HepG2 (cell line): ENCODE data around the gene LSMEM2. TPM values are rescaled to one million over a fixed set of nuclear protein-coding genes. Genes with fewer than 3 reads are reported as not detected.

Experiments used
- ATAC-seq: fragments of 200-7000 bp; cut with Tn5 transposase; 3 replicates; pipeline ENCODE4 v1.9.1; 2020; ENCODE audit warnings: mild to moderate bottlenecking, moderate library complexity
- BruUV-seq: library from RNA; stranded (reverse); fragments of 400-500 nt; replicated peaks from 2 replicates; lab custom pipeline; 2021; lab: Mats Ljungman, UMichigan
- CTCF ChIA-PET: fragments of 300-600 bp; formaldehyde crosslinking; extraction: SDS; loops from one replicate; lab custom pipeline; 2021; ENCODE audit warnings: low total read pairs, inconsistent platforms, low intra/inter-chr PET ratio; lab: Yijun Ruan, JAX
- POLR2A ChIA-PET: fragments of 350-600 bp; sonication (Branson Sonifier 250); formaldehyde crosslinking; loops from one replicate; lab custom pipeline; 2020; ENCODE audit warnings: antibody characterized with exemption, inconsistent platforms; lab: Yijun Ruan, JAX
- DNase-seq: peaks from one replicate; pipeline ENCODE4 v3.0.0-alpha.2; 2015; ENCODE audit warnings: low spot score
- FAIRE-seq: peaks from 3 replicates; lab custom pipeline; 2011; peaks lifted over from hg19 to GRCh38; lab: Jason Lieb, UNC
- H2AFZ ChIP-seq: one replicate; pipeline ENCODE4 v1.6.1; 2011; ENCODE audit warnings: low read length, inconsistent platforms
- H3K27ac ChIP-seq: fragments of 300-600 bp; 3 replicates; pipeline ENCODE4 v1.8.0; 2011; ENCODE audit warnings: mixed run types, mild to moderate bottlenecking, mixed read lengths, low read length, inconsistent platforms; ENCODE audit not compliant: insufficient read depth; ENCODE audit errors: extremely low read length
- H3K27me3 ChIP-seq, 2 experiments: fragments of 200-600 bp in 1 of 2; 2 replicates in 1 of 2; 3 replicates in 1 of 2; pipeline versions ENCODE4 v1.6.0 to v1.8.0; 2011; ENCODE audit warnings: low read length in 2 of 2, mild to moderate bottlenecking in 2 of 2, moderate library complexity in 2 of 2, inconsistent platforms in 1 of 2; ENCODE audit not compliant: insufficient read depth in 2 of 2, control insufficient read depth in 1 of 2
- H3K36me3 ChIP-seq, 2 experiments: fragments of 200-600 bp in 1 of 2; replicated peaks in 1 of 2; 2 replicates in 1 of 2; 3 replicates in 1 of 2; pipeline versions ENCODE4 v1.5.1 to v1.8.0; 2011; ENCODE audit warnings: low read length in 2 of 2, inconsistent platforms in 1 of 2; ENCODE audit not compliant: insufficient read depth in 2 of 2, control insufficient read depth in 1 of 2
- H3K4me1 ChIP-seq: 2 replicates; pipeline ENCODE4 v1.5.1; 2012; ENCODE audit warnings: low read length, inconsistent platforms; ENCODE audit not compliant: insufficient read depth
- H3K4me2 ChIP-seq: 2 replicates; pipeline ENCODE4 v1.6.0; 2011; ENCODE audit warnings: low read depth, low read length, inconsistent platforms
- H3K4me3 ChIP-seq, 3 experiments: fragments of 200-600 bp in 1 of 3; sonication (generic), shearing (Covaris generic) in 1 of 3; replicated peaks in 1 of 3; 2 replicates each; pipeline ENCODE4 v1.5.1; 2011 to 2016; ENCODE audit warnings: low read length in 3 of 3, inconsistent platforms in 2 of 3, low read depth in 2 of 3, mild to moderate bottlenecking in 2 of 3, control low read depth in 1 of 3, mixed read lengths in 1 of 3; ENCODE audit not compliant: insufficient read depth in 1 of 3
- H3K79me2 ChIP-seq: one replicate; pipeline ENCODE4 v1.6.1; 2011; ENCODE audit warnings: low read length, inconsistent platforms; ENCODE audit not compliant: insufficient read depth
- H3K9ac ChIP-seq: 2 replicates; pipeline ENCODE4 v1.6.0; 2011; ENCODE audit warnings: mild to moderate bottlenecking, low read depth, low read length, inconsistent platforms; ENCODE audit not compliant: insufficient read depth
- H3K9me3 ChIP-seq: 2 replicates; pipeline ENCODE4 v1.5.1; 2012; ENCODE audit warnings: mild to moderate bottlenecking, low read length
- H4K20me1 ChIP-seq: 2 replicates; pipeline ENCODE4 v1.6.0; 2011; ENCODE audit warnings: inconsistent platforms, mild to moderate bottlenecking, low read length, moderate library complexity; ENCODE audit not compliant: insufficient read depth
- AGO1 ChIP-seq: fragments of 200-400 bp; formaldehyde crosslinking; IDR thresholded peaks from 2 replicates; pipeline ENCODE4 v1.6.1; 2017; ENCODE audit warnings: mild to moderate bottlenecking, low read depth, low read length, moderate library complexity; ENCODE audit not compliant: poor library complexity, severe bottlenecking
- CBFB ChIP-seq: sonication (generic); formaldehyde crosslinking; IDR thresholded peaks from 2 replicates; pipeline ENCODE4 v1.4.0; 2020; ENCODE audit warnings: missing genetic modification reagents
- GABPA ChIP-seq, 2 experiments: IDR thresholded peaks; 2 replicates each; pipeline ENCODE4 v1.6.1; 2011 to 2016; ENCODE audit warnings: low read depth in 2 of 2, low read length in 1 of 2, missing biosample characterization in 1 of 2, missing genetic modification characterization in 1 of 2
- JDP2 ChIP-seq: sonication (generic); formaldehyde crosslinking; IDR thresholded peaks from 2 replicates; pipeline ENCODE4 v1.8.1; 2022; ENCODE audit warnings: missing genetic modification reagents, borderline replicate concordance
- RFX3 ChIP-seq: IDR thresholded peaks from 2 replicates; pipeline ENCODE4 v1.6.1; 2016; ENCODE audit warnings: missing biosample characterization, missing genetic modification reagents
- RFX5 ChIP-seq: IDR thresholded peaks from 2 replicates; pipeline ENCODE4 v1.6.1; 2011; ENCODE audit warnings: low read depth, low read length, improper control_type of control experiment
- TP53 ChIP-seq: sonication (generic); formaldehyde crosslinking; conservative IDR thresholded peaks from 2 replicates; pipeline ENCODE4 v1.4.0; 2020; ENCODE audit warnings: missing genetic modification reagents
- ZNF672 ChIP-seq: sonication (generic); formaldehyde crosslinking; IDR thresholded peaks from 2 replicates; pipeline ENCODE4 v1.8.1; 2022; ENCODE audit warnings: missing genetic modification reagents
- ZNF674 ChIP-seq: sonication (generic); formaldehyde crosslinking; IDR thresholded peaks from 2 replicates; pipeline ENCODE4 v1.5.0; 2020; ENCODE audit warnings: low read depth, mild to moderate bottlenecking, missing genetic modification reagents
- ZNF781 ChIP-seq: sonication (generic); formaldehyde crosslinking; IDR thresholded peaks from 2 replicates; pipeline ENCODE4 v1.5.1; 2020; ENCODE audit warnings: borderline replicate concordance, mild to moderate bottlenecking, missing genetic modification reagents; ENCODE audit errors: not compliant biosample characterization
- ZNF788 ChIP-seq: sonication (generic); formaldehyde crosslinking; IDR thresholded peaks from 2 replicates; pipeline ENCODE4 v1.5.0; 2020; ENCODE audit warnings: mild to moderate bottlenecking, missing genetic modification reagents, borderline replicate concordance
- WGBS: methylation state at CpG from one replicate; pipeline ENCODE4 v1.1.6; 2017; ENCODE audit warnings: low lambda C conversion rate; 5-methylcytosine and 5-hydroxymethylcytosine counted together
- in situ Hi-C: cut with HindIII; loops from 2 replicates; pipeline ENCODE4 v1.10.0; 2017; ENCODE audit warnings: low pct_unique_long_range_greater_than_20kb; ENCODE audit not compliant: extremely low pct_ligation_motif_present
- intact Hi-C: fragments of 100-400 bp; cut with micrococcal nuclease; formaldehyde crosslinking; loops from one replicate; pipeline ENCODE4 v1.10.0; 2022; ENCODE audit not compliant: unreplicated experiment
- polyA plus RNA-seq, 8 experiments: library from polyadenylated mRNA; depleted of rRNA in 3 of 8; stranded (reverse) in 7 of 8; unstranded in 1 of 8; fragments of >200 nt; fragmentation: Illumina TruSeq in 4 of 8; extraction: Trizol in 4 of 8; gene quantifications; 2 replicates each; pipeline versions ENCODE4 v1.2.1 to v1.2.3, GENCODE V29; 2011 to 2016; ENCODE audit warnings: low read depth in 4 of 8, missing spikeins in 1 of 8, mixed read lengths in 1 of 8; ENCODE audit not compliant: insufficient read depth in 1 of 8
- total RNA-seq, 5 experiments: library from RNA; depleted of rRNA; stranded (reverse); fragments of >200 nt; fragmentation: Illumina TruSeq; extraction: Trizol; gene quantifications; 2 replicates each; pipeline ENCODE4 v1.2.3, GENCODE V29; 2016; ENCODE audit warnings: low read depth in 1 of 5
- TF ChIP-seq, protein P1 (sequence below): sonication (generic); formaldehyde crosslinking; IDR thresholded peaks from 2 replicates; pipeline ENCODE4 v1.5.0; 2020; ENCODE audit warnings: mild to moderate bottlenecking, missing genetic modification reagents, borderline replicate concordance
- TF ChIP-seq, protein P2 (sequence below): sonication (generic); formaldehyde crosslinking; IDR thresholded peaks from 2 replicates; pipeline ENCODE4 v1.4.0; 2020; ENCODE audit warnings: missing genetic modification reagents
- TF ChIP-seq, protein P3 (sequence below): sonication (generic); formaldehyde crosslinking; IDR thresholded peaks from 2 replicates; pipeline ENCODE4 v1.5.0; 2020; ENCODE audit warnings: missing genetic modification reagents

LSMEM2 gene
- total and polyA plus RNA-seq, 2 of the 13 experiments (the other 11 are each of a cell fraction or from before 2014, with no cell fraction given) = 0.07 to 0.41 TPM

DNA sequence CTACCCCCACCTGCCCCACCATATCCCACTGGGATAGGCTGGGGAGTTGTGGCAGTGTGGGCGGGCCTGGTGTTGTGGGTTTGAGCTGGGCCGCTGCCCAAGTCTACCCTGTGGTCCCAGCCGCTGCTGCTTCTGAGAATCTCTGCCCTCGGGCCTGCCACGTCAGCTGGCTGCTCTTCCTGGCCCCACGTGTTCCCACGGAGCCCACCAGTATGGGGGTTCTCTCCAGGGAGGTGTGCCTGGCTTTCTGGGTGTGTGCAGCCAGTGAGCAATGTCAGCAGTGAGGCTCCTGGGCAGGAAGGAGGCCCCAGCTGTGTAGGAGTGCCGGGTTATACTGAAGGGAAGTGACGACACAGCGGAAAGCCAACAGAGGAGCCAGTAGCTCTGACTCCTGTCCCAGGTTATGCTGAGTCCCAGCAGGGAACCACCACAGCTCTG lies 32.4 kb upstream of the LSMEM2 start (continued):
- TF ChIP-seq, protein P1, sequence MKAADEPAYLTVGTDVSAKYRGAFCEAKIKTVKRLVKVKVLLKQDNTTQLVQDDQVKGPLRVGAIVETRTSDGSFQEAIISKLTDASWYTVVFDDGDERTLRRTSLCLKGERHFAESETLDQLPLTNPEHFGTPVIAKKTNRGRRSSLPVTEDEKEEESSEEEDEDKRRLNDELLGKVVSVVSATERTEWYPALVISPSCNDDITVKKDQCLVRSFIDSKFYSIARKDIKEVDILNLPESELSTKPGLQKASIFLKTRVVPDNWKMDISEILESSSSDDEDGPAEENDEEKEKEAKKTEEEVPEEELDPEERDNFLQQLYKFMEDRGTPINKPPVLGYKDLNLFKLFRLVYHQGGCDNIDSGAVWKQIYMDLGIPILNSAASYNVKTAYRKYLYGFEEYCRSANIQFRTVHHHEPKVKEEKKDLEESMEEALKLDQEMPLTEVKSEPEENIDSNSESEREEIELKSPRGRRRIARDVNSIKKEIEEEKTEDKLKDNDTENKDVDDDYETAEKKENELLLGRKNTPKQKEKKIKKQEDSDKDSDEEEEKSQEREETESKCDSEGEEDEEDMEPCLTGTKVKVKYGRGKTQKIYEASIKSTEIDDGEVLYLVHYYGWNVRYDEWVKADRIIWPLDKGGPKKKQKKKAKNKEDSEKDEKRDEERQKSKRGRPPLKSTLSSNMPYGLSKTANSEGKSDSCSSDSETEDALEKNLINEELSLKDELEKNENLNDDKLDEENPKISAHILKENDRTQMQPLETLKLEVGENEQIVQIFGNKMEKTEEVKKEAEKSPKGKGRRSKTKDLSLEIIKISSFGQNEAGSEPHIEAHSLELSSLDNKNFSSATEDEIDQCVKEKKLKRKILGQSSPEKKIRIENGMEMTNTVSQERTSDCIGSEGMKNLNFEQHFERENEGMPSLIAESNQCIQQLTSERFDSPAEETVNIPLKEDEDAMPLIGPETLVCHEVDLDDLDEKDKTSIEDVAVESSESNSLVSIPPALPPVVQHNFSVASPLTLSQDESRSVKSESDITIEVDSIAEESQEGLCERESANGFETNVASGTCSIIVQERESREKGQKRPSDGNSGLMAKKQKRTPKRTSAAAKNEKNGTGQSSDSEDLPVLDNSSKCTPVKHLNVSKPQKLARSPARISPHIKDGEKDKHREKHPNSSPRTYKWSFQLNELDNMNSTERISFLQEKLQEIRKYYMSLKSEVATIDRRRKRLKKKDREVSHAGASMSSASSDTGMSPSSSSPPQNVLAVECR (CRISPR knock-in tag) = no peak
- no peak for TF ChIP-seq GABPA (IDR thresholded peaks at IDR 0.05; ENCODE audit: low read depth, low read length)
- no peak for TF ChIP-seq GABPA (CRISPR knock-in tag; IDR thresholded peaks at IDR 0.05; ENCODE audit: low read depth)
- TF ChIP-seq, protein P2, sequence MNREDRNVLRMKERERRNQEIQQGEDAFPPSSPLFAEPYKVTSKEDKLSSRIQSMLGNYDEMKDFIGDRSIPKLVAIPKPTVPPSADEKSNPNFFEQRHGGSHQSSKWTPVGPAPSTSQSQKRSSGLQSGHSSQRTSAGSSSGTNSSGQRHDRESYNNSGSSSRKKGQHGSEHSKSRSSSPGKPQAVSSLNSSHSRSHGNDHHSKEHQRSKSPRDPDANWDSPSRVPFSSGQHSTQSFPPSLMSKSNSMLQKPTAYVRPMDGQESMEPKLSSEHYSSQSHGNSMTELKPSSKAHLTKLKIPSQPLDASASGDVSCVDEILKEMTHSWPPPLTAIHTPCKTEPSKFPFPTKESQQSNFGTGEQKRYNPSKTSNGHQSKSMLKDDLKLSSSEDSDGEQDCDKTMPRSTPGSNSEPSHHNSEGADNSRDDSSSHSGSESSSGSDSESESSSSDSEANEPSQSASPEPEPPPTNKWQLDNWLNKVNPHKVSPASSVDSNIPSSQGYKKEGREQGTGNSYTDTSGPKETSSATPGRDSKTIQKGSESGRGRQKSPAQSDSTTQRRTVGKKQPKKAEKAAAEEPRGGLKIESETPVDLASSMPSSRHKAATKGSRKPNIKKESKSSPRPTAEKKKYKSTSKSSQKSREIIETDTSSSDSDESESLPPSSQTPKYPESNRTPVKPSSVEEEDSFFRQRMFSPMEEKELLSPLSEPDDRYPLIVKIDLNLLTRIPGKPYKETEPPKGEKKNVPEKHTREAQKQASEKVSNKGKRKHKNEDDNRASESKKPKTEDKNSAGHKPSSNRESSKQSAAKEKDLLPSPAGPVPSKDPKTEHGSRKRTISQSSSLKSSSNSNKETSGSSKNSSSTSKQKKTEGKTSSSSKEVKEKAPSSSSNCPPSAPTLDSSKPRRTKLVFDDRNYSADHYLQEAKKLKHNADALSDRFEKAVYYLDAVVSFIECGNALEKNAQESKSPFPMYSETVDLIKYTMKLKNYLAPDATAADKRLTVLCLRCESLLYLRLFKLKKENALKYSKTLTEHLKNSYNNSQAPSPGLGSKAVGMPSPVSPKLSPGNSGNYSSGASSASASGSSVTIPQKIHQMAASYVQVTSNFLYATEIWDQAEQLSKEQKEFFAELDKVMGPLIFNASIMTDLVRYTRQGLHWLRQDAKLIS (CRISPR knock-in tag) = no peak

DNA sequence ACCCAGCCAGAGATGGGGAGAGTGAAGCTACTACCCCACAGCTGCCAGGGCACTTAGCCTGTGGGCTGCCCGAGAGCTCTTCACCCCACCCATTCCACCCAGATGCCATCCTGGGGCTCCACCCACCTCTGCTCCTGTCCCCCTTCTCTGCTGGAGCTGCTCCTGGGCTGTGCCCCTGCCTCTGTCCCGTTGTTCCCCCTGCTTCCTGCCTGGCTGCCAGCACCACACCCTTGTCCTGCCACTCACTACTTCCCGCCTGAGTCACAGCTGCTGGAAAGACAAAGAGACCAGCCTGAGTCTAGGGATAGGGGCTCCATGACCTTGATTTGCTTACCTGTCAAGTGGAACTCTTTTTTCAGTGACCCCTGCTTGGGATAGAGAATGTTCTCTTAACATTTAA lies 30.5 kb upstream of the LSMEM2 start:
- POLR2A ChIA-PET = interaction anchor here (1.1 to 1.5 kb wide), 2 partner anchors 13 to 54 kb away, joined by 5 read pairs; partner anchors contain the start of gene GNAI2
- no peak for DNase-seq
- H3K36me3 ChIP-seq = peaks cover 0 to 13% of the 10 kb centered on the region in 2 experiments; a peak in 2 of 5 replicates
- no peak for TF ChIP-seq AGO1
- TF ChIP-seq ZNF672 (CRISPR knock-in tag) = no peak
- no peak for TF ChIP-seq RFX5
- TF ChIP-seq ZNF674 (CRISPR knock-in tag) = no peak
- TF ChIP-seq, protein P3, sequence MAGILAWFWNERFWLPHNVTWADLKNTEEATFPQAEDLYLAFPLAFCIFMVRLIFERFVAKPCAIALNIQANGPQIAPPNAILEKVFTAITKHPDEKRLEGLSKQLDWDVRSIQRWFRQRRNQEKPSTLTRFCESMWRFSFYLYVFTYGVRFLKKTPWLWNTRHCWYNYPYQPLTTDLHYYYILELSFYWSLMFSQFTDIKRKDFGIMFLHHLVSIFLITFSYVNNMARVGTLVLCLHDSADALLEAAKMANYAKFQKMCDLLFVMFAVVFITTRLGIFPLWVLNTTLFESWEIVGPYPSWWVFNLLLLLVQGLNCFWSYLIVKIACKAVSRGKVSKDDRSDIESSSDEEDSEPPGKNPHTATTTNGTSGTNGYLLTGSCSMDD = no peak
- no peak for TF ChIP-seq RFX3 (CRISPR knock-in tag)
- TF ChIP-seq ZNF781 (CRISPR knock-in tag) = no peak
- TF ChIP-seq CBFB = no peak
- TF ChIP-seq TP53 (CRISPR knock-in tag) = no peak
- TF ChIP-seq ZNF788 (CRISPR knock-in tag) = no peak
- TF ChIP-seq JDP2 (CRISPR knock-in tag) = no peak

More for the DNA sequence above, 30.5 kb upstream of the LSMEM2 start:
- intact Hi-C loops (no loop called here), in situ Hi-C loops (no loop called here)
- Histone ChIP-seq H3K4me1 (peaks cover 21% of the 10 kb centered on the region), H3K9me3 (no peaks in the 10 kb centered on the region), H3K79me2 (peaks cover 24% of the 10 kb centered on the region), H2AFZ (no peak overlapping the region), H3K4me3 (no peak overlapping the region), H3K4me2 (no peak overlapping the region), H3K27me3 (no peaks in the 10 kb centered on the region), H3K9ac (no peak overlapping the region), H4K20me1 (no peaks in the 10 kb centered on the region), H3K27ac (no peak overlapping the region)
- WGBS = 59% methylated on average over 2 of the region's 3 CpGs
- BruUV-seq = no TSS peak
- FAIRE-seq (no peak), ATAC-seq (no peak)
- CTCF ChIA-PET = no interaction called here
